Measurements from ENCODE around the gene MTX3.

Gene MTX3

DNA sequence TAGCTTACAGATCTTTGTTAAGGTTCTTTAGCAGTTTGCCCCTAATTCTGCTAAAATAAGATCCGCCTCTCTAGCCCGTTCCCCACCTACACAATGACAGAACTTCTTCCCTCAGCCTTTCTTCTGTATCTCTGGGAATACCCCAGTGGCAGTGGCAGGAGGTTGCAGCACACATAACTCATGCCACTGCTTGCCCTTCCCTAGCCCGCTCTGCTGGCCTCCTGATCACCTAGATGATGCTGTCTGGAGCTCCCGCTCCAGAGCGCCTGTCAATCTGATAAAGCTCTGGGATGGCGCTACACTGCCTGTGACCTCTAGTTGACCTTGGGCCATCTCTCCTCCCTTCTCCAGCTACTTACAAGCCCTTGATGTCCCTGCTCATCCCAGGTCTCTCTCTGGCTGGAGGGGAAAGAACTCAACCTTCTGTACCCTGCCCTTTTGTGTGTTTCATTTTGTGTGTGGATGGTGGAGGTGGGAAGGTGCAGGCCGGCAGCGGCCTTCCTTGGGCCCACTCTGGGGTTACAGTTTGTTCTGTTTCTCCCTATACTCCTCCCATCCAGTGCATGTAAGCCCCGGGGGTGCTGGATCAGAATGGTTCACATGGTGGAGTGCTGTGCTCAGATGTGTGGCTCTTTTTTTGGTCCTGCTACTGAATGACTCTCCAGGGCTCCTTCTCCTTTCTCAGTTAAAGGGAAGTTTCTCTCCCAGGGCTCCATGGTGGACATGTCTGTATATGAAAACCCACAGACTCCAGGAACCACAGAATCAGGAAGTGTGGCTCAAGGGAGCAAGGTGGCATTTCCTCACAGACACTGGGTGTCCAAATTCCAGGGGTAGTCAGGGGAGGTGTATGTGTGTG is 29.1 kb downstream of the MTX3 start:
- Histone ChIP-seq H3K27ac (ENCODE audit: low read length) (no peak overlapping the region), H3K9me3 (ENCODE audit: control insufficient read depth in 1 of 2, low read length in 2 of 2) (no peaks in the 10 kb centered on the region), H3K36me3 (ENCODE audit: control insufficient read depth in 1 of 2, insufficient read depth in 2 of 2, low read length in 2 of 2) (no peaks in the 10 kb centered on the region), H3K4me3 (ENCODE audit: low read depth in 1 of 2, low read length in 2 of 2) (no peak overlapping the region), H3K4me1 (ENCODE audit: control insufficient read depth in 1 of 2, insufficient read depth in 2 of 2, low read length in 2 of 2) (no peaks in the 10 kb centered on the region), H3K27me3 (ENCODE audit: low read depth, low read length) (no peaks in the 10 kb centered on the region)

GRCh38 chr5:79959407-79959806 is 31.7 kb downstream of the MTX3 start:
- Histone ChIP-seq H3K9me3 (ENCODE audit: control insufficient read depth in 1 of 2, low read length in 2 of 2) (no peaks in the 10 kb centered on the region), H3K4me3 (ENCODE audit: low read depth in 1 of 2, low read length in 2 of 2) (no peak overlapping the region), H3K27ac (ENCODE audit: low read length) (no peak overlapping the region), H3K27me3 (ENCODE audit: low read depth, low read length) (no peaks in the 10 kb centered on the region), H3K4me1 (ENCODE audit: control insufficient read depth in 1 of 2, insufficient read depth in 2 of 2, low read length in 2 of 2) (no peaks in the 10 kb centered on the region), H3K36me3 (ENCODE audit: control insufficient read depth in 1 of 2, insufficient read depth in 2 of 2, low read length in 2 of 2) (no peaks in the 10 kb centered on the region)

DNA sequence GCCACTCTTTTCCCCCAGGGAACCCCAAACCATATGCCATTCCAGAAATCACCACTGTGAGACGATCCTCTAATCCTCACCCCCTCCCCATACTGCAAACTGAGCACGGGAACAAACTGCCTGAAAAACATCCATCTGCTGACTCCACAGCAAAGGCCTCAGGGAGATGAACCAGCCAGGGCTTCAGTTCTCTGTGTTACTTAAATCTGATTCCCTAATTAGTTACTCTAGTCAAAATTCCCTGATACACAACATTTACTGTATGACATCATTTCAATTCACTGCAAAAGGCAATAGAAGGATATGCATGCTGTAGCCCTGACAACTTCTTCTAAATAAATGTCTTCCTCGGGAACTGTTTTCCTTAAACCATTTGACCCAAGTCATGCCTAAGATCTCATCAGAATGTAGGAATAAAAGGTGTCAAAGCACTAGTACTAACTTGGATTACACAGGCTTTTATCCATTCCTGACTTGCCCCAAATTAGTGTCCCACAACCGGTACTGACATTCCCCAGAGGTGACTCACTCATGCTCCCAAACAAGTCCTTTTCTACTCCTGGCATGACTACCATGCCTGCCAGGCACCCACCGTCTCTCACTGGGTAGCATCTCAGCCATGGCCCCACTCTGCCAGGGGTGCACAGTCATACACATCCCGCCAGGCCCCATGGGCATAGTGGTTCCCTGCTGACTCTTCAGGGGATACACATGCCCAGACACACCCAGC is 35.0 kb downstream of the MTX3 start:
- no peaks in the 10 kb centered on the region for H3K27me3 ChIP-seq (ENCODE audit: low read depth, low read length)
- no peaks in the 10 kb centered on the region for H3K9me3 ChIP-seq (ENCODE audit: control insufficient read depth in 1 of 2, low read length in 2 of 2)
- no peaks in the 10 kb centered on the region for H3K4me1 ChIP-seq (ENCODE audit: control insufficient read depth in 1 of 2, insufficient read depth in 2 of 2, low read length in 2 of 2)
- no peak overlapping the region for H3K4me3 ChIP-seq (ENCODE audit: low read depth in 1 of 2, low read length in 2 of 2)
- H3K36me3 ChIP-seq (ENCODE audit: control insufficient read depth in 1 of 2, insufficient read depth in 2 of 2, low read length in 2 of 2), result no peaks in the 10 kb centered on the region
- no peak overlapping the region for H3K27ac ChIP-seq (ENCODE audit: low read length)

DNA sequence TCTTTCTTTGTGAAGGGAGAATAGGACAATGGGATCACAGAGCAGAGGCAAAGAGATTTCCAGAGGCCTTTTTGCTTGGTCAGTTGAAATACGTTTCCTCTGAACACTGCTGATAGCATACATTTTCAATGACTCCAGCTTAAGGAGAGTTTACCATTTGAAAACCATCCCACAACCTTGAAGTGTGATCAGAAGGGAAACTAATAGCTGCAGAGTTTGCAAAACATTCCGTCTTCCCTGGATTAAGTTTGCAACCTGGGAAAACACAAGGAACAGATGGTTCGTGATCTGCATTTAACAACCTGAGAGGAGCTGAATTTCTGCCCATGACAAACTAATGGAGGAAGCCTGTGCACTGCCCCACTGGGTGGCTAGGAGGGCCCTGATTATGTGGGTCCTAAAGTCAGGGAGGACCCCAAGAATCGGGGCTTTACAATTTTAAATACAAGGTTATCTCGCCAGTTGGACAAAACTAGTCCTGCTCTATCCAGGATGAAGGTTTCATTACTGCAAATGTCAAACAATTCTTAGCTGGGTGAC is 35.6 kb downstream of the MTX3 start:
- H3K9me3 ChIP-seq (ENCODE audit: control insufficient read depth in 1 of 2, low read length in 2 of 2), result no peaks in the 10 kb centered on the region
- H3K27ac ChIP-seq (ENCODE audit: low read length), result no peak overlapping the region
- H3K27me3 ChIP-seq (ENCODE audit: low read depth, low read length), result no peaks in the 10 kb centered on the region

GRCh38 chr5:79954620-79955019 is 36.4 kb downstream of the MTX3 start:
- no peaks in the 10 kb centered on the region for H3K9me3 ChIP-seq (ENCODE audit: control insufficient read depth in 1 of 2, low read length in 2 of 2)
- H3K4me1 ChIP-seq (ENCODE audit: control insufficient read depth in 1 of 2, insufficient read depth in 2 of 2, low read length in 2 of 2), result no peaks in the 10 kb centered on the region
- no peak overlapping the region for H3K27ac ChIP-seq (ENCODE audit: low read length)
- H3K27me3 ChIP-seq (ENCODE audit: low read depth, low read length), result no peaks in the 10 kb centered on the region
- no peaks in the 10 kb centered on the region for H3K36me3 ChIP-seq (ENCODE audit: control insufficient read depth in 1 of 2, insufficient read depth in 2 of 2, low read length in 2 of 2)
- no peak overlapping the region for H3K4me3 ChIP-seq (ENCODE audit: low read depth in 1 of 2, low read length in 2 of 2)

More for the DNA sequence above, 35.6 kb downstream of the MTX3 start:
- no peak overlapping the region for H3K4me3 ChIP-seq (ENCODE audit: low read depth in 1 of 2, low read length in 2 of 2)
- H3K4me1 ChIP-seq (ENCODE audit: control insufficient read depth in 1 of 2, insufficient read depth in 2 of 2, low read length in 2 of 2), result no peaks in the 10 kb centered on the region
- no peaks in the 10 kb centered on the region for H3K36me3 ChIP-seq (ENCODE audit: control insufficient read depth in 1 of 2, insufficient read depth in 2 of 2, low read length in 2 of 2)

- H3K27ac ChIP-seq (ENCODE audit: low read length), result no peak overlapping the region
- no peaks in the 10 kb centered on the region for H3K36me3 ChIP-seq (ENCODE audit: control insufficient read depth in 1 of 2, insufficient read depth in 2 of 2, low read length in 2 of 2)
- H3K4me3 ChIP-seq (ENCODE audit: low read depth in 1 of 2, low read length in 2 of 2), result no peak overlapping the region
- H3K27me3 ChIP-seq (ENCODE audit: low read depth, low read length), result no peaks in the 10 kb centered on the region
- H3K9me3 ChIP-seq (ENCODE audit: control insufficient read depth in 1 of 2, low read length in 2 of 2), result no peaks in the 10 kb centered on the region
- H3K4me1 ChIP-seq (ENCODE audit: control insufficient read depth in 1 of 2, insufficient read depth in 2 of 2, low read length in 2 of 2), result no peaks in the 10 kb centered on the region
Observed at GRCh38 chr5:79947567-79947966, 43.5 kb downstream of the MTX3 start.

DNA sequence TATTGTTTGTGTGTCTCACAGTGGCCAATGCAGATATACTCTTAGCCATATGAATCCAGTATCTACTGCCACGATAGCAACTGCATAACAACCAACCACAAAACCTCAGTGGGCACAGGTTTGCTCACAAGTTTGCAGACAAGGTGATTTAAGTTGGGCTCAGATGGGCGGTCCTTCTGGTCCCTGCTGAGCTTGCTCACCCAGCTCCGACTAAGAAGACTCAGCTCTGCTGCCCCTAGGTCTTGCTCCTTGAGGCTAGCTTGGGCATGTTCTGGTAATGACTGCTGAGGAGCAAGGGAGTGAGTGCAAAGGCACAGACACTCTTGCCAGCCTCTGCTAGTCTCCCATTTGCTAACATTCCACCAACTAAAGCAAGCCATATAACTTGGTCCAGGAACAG is 52.6 kb downstream of the MTX3 start:
- Histone ChIP-seq H3K36me3 (ENCODE audit: control insufficient read depth in 1 of 2, insufficient read depth in 2 of 2, low read length in 2 of 2) (no peaks in the 10 kb centered on the region), H3K27me3 (ENCODE audit: low read depth, low read length) (no peaks in the 10 kb centered on the region), H3K27ac (ENCODE audit: low read length) (no peak overlapping the region)

DNA sequence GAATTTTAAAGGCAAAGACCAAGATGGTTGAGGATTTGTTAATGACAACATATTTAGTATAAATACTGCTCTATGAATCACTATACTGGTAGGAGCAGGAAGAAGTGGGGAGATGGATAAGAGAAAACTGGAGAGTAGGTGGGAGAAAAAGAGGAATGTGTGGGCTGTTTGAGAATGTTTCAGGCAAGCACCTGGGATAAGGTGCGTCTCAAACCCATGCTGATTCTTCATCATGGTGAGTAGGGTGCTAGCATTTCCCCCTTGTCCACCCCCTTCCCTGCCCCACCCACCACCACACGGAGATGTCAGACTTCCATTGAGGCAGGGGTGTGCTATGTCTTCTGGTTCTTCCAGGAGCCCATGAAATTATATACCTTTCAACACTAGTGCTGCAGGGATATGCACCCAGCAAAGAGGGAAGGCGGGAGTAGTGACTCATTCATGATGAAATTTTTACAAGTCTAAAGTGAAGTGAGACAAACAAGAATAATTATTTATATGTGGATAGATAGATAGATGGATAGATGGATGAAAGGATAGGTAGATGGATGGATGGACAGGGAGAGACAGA is 54.3 kb downstream of the MTX3 start:
- Histone ChIP-seq H3K36me3 (ENCODE audit: control insufficient read depth in 1 of 2, insufficient read depth in 2 of 2, low read length in 2 of 2) (no peaks in the 10 kb centered on the region), H3K27ac (ENCODE audit: low read length) (no peak overlapping the region), H3K9me3 (ENCODE audit: control insufficient read depth in 1 of 2, low read length in 2 of 2) (no peaks in the 10 kb centered on the region), H3K4me1 (ENCODE audit: control insufficient read depth in 1 of 2, insufficient read depth in 2 of 2, low read length in 2 of 2) (no peaks in the 10 kb centered on the region), H3K4me3 (ENCODE audit: low read depth in 1 of 2, low read length in 2 of 2) (no peak overlapping the region), H3K27me3 (ENCODE audit: low read depth, low read length) (no peaks in the 10 kb centered on the region)

More for the DNA sequence above, 52.6 kb downstream of the MTX3 start:
- Histone ChIP-seq H3K4me1 (ENCODE audit: control insufficient read depth in 1 of 2, insufficient read depth in 2 of 2, low read length in 2 of 2) (no peaks in the 10 kb centered on the region), H3K9me3 (ENCODE audit: control insufficient read depth in 1 of 2, low read length in 2 of 2) (no peaks in the 10 kb centered on the region), H3K4me3 (ENCODE audit: low read depth in 1 of 2, low read length in 2 of 2) (no peak overlapping the region)

GRCh38 chr5:79936002-79936645 is 54.9 kb downstream of the MTX3 start:
- no peak overlapping the region for H3K27ac ChIP-seq (ENCODE audit: low read length)
- H3K4me3 ChIP-seq (ENCODE audit: low read depth in 1 of 2, low read length in 2 of 2), result no peak overlapping the region
- no peaks in the 10 kb centered on the region for H3K27me3 ChIP-seq (ENCODE audit: low read depth, low read length)
- H3K4me1 ChIP-seq (ENCODE audit: control insufficient read depth in 1 of 2, insufficient read depth in 2 of 2, low read length in 2 of 2), result no peaks in the 10 kb centered on the region
- no peaks in the 10 kb centered on the region for H3K36me3 ChIP-seq (ENCODE audit: control insufficient read depth in 1 of 2, insufficient read depth in 2 of 2, low read length in 2 of 2)
- H3K9me3 ChIP-seq (ENCODE audit: control insufficient read depth in 1 of 2, low read length in 2 of 2), result no peaks in the 10 kb centered on the region

GRCh38 chr5:79934681-79935080 is 56.4 kb downstream of the MTX3 start:
- no peak overlapping the region for H3K4me3 ChIP-seq (ENCODE audit: low read depth in 1 of 2, low read length in 2 of 2)
- H3K9me3 ChIP-seq (ENCODE audit: control insufficient read depth in 1 of 2, low read length in 2 of 2), result no peaks in the 10 kb centered on the region
- H3K36me3 ChIP-seq (ENCODE audit: control insufficient read depth in 1 of 2, insufficient read depth in 2 of 2, low read length in 2 of 2), result no peaks in the 10 kb centered on the region
- H3K27me3 ChIP-seq (ENCODE audit: low read depth, low read length), result no peaks in the 10 kb centered on the region
- H3K4me1 ChIP-seq (ENCODE audit: control insufficient read depth in 1 of 2, insufficient read depth in 2 of 2, low read length in 2 of 2), result no peaks in the 10 kb centered on the region
- H3K27ac ChIP-seq (ENCODE audit: low read length), result no peak overlapping the region

All from muscle layer of duodenum (tissue), 2 donors.